Measurements from ENCODE around the gene SENP3. TPM values are rescaled to one million over a fixed set of nuclear protein-coding genes. Genes with fewer than 3 reads are reported as not detected.

SENP3 gene
- total and polyA plus RNA-seq, 2 of the 13 experiments (the other 11 are each of a cell fraction or from before 2014, with no cell fraction given), result 55.8 to 75.4 TPM

GRCh38 chr17:7561028-7561575 lies 617 bp upstream of the SENP3 start (continued):
- TF ChIP-seq ZBTB2 (CRISPR knock-in tag; IDR thresholded peaks at IDR 0.05; ENCODE audit: low read depth) (no peak), ZNF75D (CRISPR knock-in tag; IDR thresholded peaks at IDR 0.05; ENCODE audit: borderline replicate concordance) (no peak), ZNF605 (CRISPR knock-in tag; IDR thresholded peaks at IDR 0.05) (peak; percentile 43; the same call in 1 of the 2 replicates), ZNF318 (CRISPR knock-in tag; IDR thresholded peaks at IDR 0.05) (no peak), ATAD3A (CRISPR knock-in tag; IDR thresholded peaks at IDR 0.05) (no peak), ATF3 (CRISPR knock-in tag; IDR thresholded peaks at IDR 0.05) (no peak), NPAS2 (CRISPR knock-in tag; IDR thresholded peaks at IDR 0.05; ENCODE audit: borderline replicate concordance) (no peak), ZNF138 (CRISPR knock-in tag; IDR thresholded peaks at IDR 0.05; ENCODE audit: low read depth) (no peak), YY1 (IDR thresholded peaks at IDR 0.05; ENCODE audit: insufficient read depth, insufficient replicate concordance, low read depth, low read length) (no peak), ZNF414 (CRISPR knock-in tag; IDR thresholded peaks at IDR 0.05) (no peak), ZFP36 (IDR thresholded peaks at IDR 0.05; ENCODE audit: borderline replicate concordance, low read depth, low read length, partially characterized antibody) (no peak), ZSCAN25 (CRISPR knock-in tag; IDR thresholded peaks at IDR 0.05) (no peak)
